ENCODE data around the gene DOK5.
"Not testable (repeated sequence)": the region's sequence is repeated elsewhere in the genome, so short reads cannot be mapped to it uniquely, and the experiment has no call there.

DOK5 gene

GRCh38 chr20:54477191-54477955, 2.0 kb downstream of the DOK5 start:
- FAIRE-seq (no peak), DNase-seq (ENCODE audit: insufficient read length, low spot score) (no peak)
- TF ChIP-seq CTCF (IDR thresholded peaks at IDR 0.05; ENCODE audit: insufficient read depth, missing control alignments) = no peak

- DNase-seq (ENCODE audit: insufficient read length, low spot score) (no peak), FAIRE-seq (no peak)
- no peak for TF ChIP-seq CTCF (IDR thresholded peaks at IDR 0.05; ENCODE audit: insufficient read depth, missing control alignments)
These were observed 3.9 kb downstream of the DOK5 start for GRCh38 chr20:54479138-54479906.

- FAIRE-seq; DNase-seq (ENCODE audit: insufficient read length, low spot score): not testable (repeated sequence)
These were observed 4.5 kb downstream of the DOK5 start for GRCh38 chr20:54479937-54480336.

GRCh38 chr20:54481442-54481841, 6.0 kb downstream of the DOK5 start:
- DNase-seq (ENCODE audit: insufficient read length, low spot score) = no peak
- no peak for TF ChIP-seq CTCF (IDR thresholded peaks at IDR 0.05; ENCODE audit: insufficient read depth, missing control alignments)
- FAIRE-seq = no peak

- FAIRE-seq = no peak
- no peak for DNase-seq (ENCODE audit: insufficient read length, low spot score)
- TF ChIP-seq CTCF (IDR thresholded peaks at IDR 0.05; ENCODE audit: insufficient read depth, missing control alignments) = no peak
These were observed 10.2 kb downstream of the DOK5 start for GRCh38 chr20:54485631-54486030.

- FAIRE-seq (no peak), DNase-seq (ENCODE audit: insufficient read length, low spot score) (no peak)
- no peak for TF ChIP-seq CTCF (IDR thresholded peaks at IDR 0.05; ENCODE audit: insufficient read depth, missing control alignments)
These were observed 11.2 kb downstream of the DOK5 start for GRCh38 chr20:54486585-54486984.

- no peak for FAIRE-seq
These were observed 13.0 kb downstream of the DOK5 start for GRCh38 chr20:54488442-54488841.

More at GRCh38 chr20:54488442-54488841, 13.0 kb downstream of the DOK5 start:
- DNase-seq (ENCODE audit: insufficient read length, low spot score) = no peak
- no peak for TF ChIP-seq CTCF (IDR thresholded peaks at IDR 0.05; ENCODE audit: insufficient read depth, missing control alignments)
